Prostate gland (tissue), 2 donors: ENCODE measurements around the gene TSHZ2.

ENCODE experiments used
- POLR2A ChIP-seq: fragments of 450-650 bp; IDR thresholded peaks from one replicate; pipeline ENCODE4 v1.6.1; 2016; ENCODE audit warnings: antibody characterized with exemption, mild to moderate bottlenecking
- TF ChIP-seq, protein P1 (sequence below), 4 experiments: fragments of 200-600 bp in 2 of 4; fragments of 450-650 bp in 2 of 4; sonication (generic) in 2 of 4; IDR thresholded peaks; 1 replicate in 3 of 4; 2 replicates in 1 of 4; pipeline ENCODE4 v1.5.1; 2016 to 2019; ENCODE audit warnings: antibody characterized with exemption in 4 of 4, mild to moderate bottlenecking in 2 of 4, moderate library complexity in 2 of 4

GRCh38 chr20:53250456-53250855, 278.3 kb downstream of the TSHZ2 start:
- TF ChIP-seq, protein P1, sequence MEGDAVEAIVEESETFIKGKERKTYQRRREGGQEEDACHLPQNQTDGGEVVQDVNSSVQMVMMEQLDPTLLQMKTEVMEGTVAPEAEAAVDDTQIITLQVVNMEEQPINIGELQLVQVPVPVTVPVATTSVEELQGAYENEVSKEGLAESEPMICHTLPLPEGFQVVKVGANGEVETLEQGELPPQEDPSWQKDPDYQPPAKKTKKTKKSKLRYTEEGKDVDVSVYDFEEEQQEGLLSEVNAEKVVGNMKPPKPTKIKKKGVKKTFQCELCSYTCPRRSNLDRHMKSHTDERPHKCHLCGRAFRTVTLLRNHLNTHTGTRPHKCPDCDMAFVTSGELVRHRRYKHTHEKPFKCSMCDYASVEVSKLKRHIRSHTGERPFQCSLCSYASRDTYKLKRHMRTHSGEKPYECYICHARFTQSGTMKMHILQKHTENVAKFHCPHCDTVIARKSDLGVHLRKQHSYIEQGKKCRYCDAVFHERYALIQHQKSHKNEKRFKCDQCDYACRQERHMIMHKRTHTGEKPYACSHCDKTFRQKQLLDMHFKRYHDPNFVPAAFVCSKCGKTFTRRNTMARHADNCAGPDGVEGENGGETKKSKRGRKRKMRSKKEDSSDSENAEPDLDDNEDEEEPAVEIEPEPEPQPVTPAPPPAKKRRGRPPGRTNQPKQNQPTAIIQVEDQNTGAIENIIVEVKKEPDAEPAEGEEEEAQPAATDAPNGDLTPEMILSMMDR (IDR thresholded peaks at IDR 0.05) = no peak
- TF ChIP-seq POLR2A = no peak
